BLaER1 treated with 17β-estradiol and CSF1 and Interleukin-3, amounts not matched to agents 10 nM and 100 nM (cell line): ENCODE measurements around the gene ZNF606.
"Not testable (repeated sequence)": the region's sequence is repeated elsewhere in the genome, so short reads cannot be mapped to it uniquely, and the experiment has no call there.

Experiments
- H3K27ac ChIP-seq, 11 experiments: shearing (Covaris generic); formaldehyde crosslinking; 2 replicates each; pipeline ENCODE4 v1.8.1; 2022
- H3K27me3 ChIP-seq, 11 experiments: shearing (Covaris generic); formaldehyde crosslinking; 2 replicates each; pipeline ENCODE4 v1.8.1; 2022
- H3K36me3 ChIP-seq, 11 experiments: shearing (Covaris generic); formaldehyde crosslinking; 2 replicates each; pipeline ENCODE4 v1.8.1; 2022
- H3K4me1 ChIP-seq, 10 experiments: shearing (Covaris generic); formaldehyde crosslinking; 2 replicates each; pipeline ENCODE4 v1.8.1; 2022
- H3K4me2 ChIP-seq, 11 experiments: shearing (Covaris generic); formaldehyde crosslinking; 2 replicates each; pipeline ENCODE4 v1.8.1; 2022
- H3K4me3 ChIP-seq, 10 experiments: shearing (Covaris generic); formaldehyde crosslinking; 2 replicates each; pipeline ENCODE4 v1.8.1; 2022
- H3K9ac ChIP-seq, 11 experiments: shearing (Covaris generic); formaldehyde crosslinking; 2 replicates each; pipeline ENCODE4 v1.8.1; 2022
- H3K9me3 ChIP-seq, 11 experiments: shearing (Covaris generic); formaldehyde crosslinking; replicated peaks in 1 of 11; 2 replicates each; pipeline ENCODE4 v1.8.1; 2022
- H4K20me1 ChIP-seq, 11 experiments: shearing (Covaris generic); formaldehyde crosslinking; 2 replicates each; pipeline ENCODE4 v1.8.1; 2022
- Cebpa-rat ChIP-seq, 11 experiments: shearing (Covaris generic); IDR thresholded peaks; 2 replicates each; pipeline ENCODE4 v1.8.1; 2022

ZNF606 gene

DNA sequence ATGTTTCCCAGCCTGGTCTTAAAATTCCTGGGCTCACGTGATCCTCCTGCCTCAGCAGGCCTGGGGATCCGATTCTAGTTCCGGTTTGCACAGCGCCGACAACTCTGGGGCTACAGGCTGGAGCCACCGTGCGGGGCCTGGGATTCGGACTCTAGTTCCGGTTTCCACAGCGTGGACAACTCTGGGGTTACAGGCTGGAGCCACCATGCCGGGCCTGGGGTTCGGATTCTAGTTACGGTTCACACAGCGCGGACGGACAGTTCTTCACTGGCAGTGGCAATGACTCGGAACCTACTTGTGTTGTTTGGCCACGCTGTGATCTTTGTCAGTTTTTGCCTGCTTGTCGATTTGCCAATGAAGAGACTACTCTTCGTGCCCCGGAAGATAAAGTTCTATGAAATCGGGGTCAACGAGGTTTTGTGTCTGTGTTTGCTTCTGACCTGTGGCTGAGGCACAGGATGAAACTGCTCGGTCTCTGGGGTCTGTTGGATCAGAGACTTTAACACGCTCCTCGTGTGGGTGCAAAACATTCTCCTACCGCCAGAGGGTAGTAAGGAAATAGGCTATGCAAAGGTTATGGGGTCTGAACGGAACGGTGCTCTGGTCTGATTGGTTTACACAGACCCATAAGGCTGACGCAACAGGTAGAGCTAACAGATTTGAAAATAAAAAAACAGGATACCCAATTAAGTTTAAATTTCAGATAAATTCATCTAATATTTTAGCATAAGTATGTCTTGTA, 19.1 kb upstream of the ZNF606 start:
- TF ChIP-seq Cebpa-rat (IDR thresholded peaks at IDR 0.05): peak in 2 of 11 experiments; percentile 15 to 53; a peak in 1 of 22 replicates
- peaks cover 0 to 10% (median 8%) of the 10 kb centered on the region in 10 experiments; a peak in 12 of 20 replicates for H3K4me1 ChIP-seq
- peaks cover 20 to 43% (median 30%) of the 10 kb centered on the region in 11 experiments for H3K9me3 ChIP-seq
- H4K20me1 ChIP-seq: no peaks in the 10 kb centered on the region
- H3K4me3 ChIP-seq: no peak overlapping the region
- H3K9ac ChIP-seq: peak overlapping the region in 2 of 11 experiments; percentile 29 to 34; a peak in 3 of 22 replicates
- peak overlapping the region in 5 of 11 experiments; percentile 10 to 57 (median 28); a peak in 7 of 22 replicates for H3K4me2 ChIP-seq
- no peaks in the 10 kb centered on the region for H3K36me3 ChIP-seq
- peak overlapping the region in 2 of 11 experiments; percentile 27 to 31; a peak in 1 of 22 replicates for H3K27ac ChIP-seq
- no peaks in the 10 kb centered on the region for H3K27me3 ChIP-seq

DNA sequence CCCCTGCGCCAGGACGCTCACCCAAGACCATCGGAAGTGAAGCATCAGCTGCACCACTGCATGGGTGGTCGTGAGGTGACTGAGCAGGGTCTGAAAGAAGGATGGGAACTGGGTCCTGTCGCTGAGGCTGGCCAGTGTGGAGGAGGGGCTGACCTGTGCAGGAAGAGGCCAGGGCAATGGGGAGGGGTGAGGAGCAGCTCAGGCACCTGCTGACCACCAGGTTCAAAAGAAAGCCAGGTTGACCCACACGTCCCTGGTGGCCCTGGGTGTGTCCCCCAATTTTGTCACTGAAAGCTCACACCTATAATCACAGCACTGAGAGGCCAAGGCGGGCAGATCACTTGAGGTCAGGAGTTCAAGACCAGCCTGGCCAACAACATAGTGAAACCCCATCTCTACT, 17.5 kb upstream of the ZNF606 start:
- no peaks in the 10 kb centered on the region for H3K27me3 ChIP-seq
- peaks cover 0 to 10% (median 8%) of the 10 kb centered on the region in 10 experiments; a peak in 12 of 20 replicates for H3K4me1 ChIP-seq
- H3K4me3 ChIP-seq: no peak overlapping the region
- H3K9ac ChIP-seq: no peak overlapping the region
- H3K36me3 ChIP-seq: no peaks in the 10 kb centered on the region
- peaks cover 10 to 28% (median 19%) of the 10 kb centered on the region in 11 experiments for H3K9me3 ChIP-seq
- no peak for TF ChIP-seq Cebpa-rat (IDR thresholded peaks at IDR 0.05)
- H3K4me2 ChIP-seq: no peak overlapping the region
- no peaks in the 10 kb centered on the region for H4K20me1 ChIP-seq
- no peak overlapping the region for H3K27ac ChIP-seq

DNA sequence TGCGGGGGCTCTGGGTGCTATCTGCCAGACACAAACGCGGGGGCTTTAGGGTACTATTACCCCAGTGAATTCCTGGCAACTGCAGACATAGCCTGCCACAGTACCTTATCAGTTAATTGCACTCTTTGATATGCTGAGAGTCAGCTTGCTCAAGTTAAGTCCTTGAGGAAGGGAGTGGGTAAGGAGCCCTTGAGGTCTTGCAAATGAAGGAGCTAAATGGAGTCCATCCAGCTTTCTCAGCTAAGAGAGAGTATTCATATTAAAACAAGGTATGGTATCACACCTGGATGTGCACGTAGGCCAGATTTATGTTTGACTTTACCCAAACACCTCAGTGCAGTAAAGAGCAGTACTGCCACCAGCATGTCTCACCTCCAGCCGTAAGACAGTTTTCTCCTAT, 11.5 kb upstream of the ZNF606 start:
- Histone ChIP-seq H3K36me3 (no peaks in the 10 kb centered on the region; a peak in 1 of 22 replicates), H3K9me3 (peaks cover 0 to 16% (median 0%) of the 10 kb centered on the region in 11 experiments; a peak in 7 of 22 replicates), H3K4me2 (no peak overlapping the region), H4K20me1 (peaks cover 0 to 3% (median 0%) of the 10 kb centered on the region in 11 experiments; a peak in 3 of 22 replicates), H3K27me3 (no peaks in the 10 kb centered on the region), H3K9ac (no peak overlapping the region), H3K27ac (no peak overlapping the region), H3K4me1 (peaks cover 2 to 13% (median 8%) of the 10 kb centered on the region in 10 experiments), H3K4me3 (no peak overlapping the region)
- no peak for TF ChIP-seq Cebpa-rat (IDR thresholded peaks at IDR 0.05)

- Histone ChIP-seq H3K27ac (peak overlapping the region in 4 of 11 experiments; percentile 81 to 86 (median 84); a peak in 6 of 22 replicates), H3K4me1 (peaks cover 14 to 20% (median 18%) of the 10 kb centered on the region in 10 experiments), H3K36me3 (peaks cover 20 to 24% (median 22%) of the 10 kb centered on the region in 11 experiments), H3K27me3 (no peaks in the 10 kb centered on the region), H3K4me3 (peak overlapping the region; percentile 66 to 81 (median 72); a peak in 19 of 20 replicates), H3K9me3 (peaks cover under 1 to 44% (median 17%) of the 10 kb centered on the region in 11 experiments; a peak in 18 of 22 replicates), H3K4me2 (peak overlapping the region; percentile 89 to 99 (median 96)), H4K20me1 (peaks cover 0 to 8% (median 0%) of the 10 kb centered on the region in 11 experiments; a peak in 3 of 22 replicates), H3K9ac (peak overlapping the region in 10 of 11 experiments; percentile 81 to 93 (median 86); a peak in 16 of 22 replicates)
- TF ChIP-seq Cebpa-rat (IDR thresholded peaks at IDR 0.05): no peak
Observed at GRCh38 chr19:58010507-58010906, 7.9 kb upstream of the ZNF606 start.

- Histone ChIP-seq H3K9ac (peak overlapping the region; percentile 81 to 93 (median 86)), H3K4me2 (peak overlapping the region; percentile 89 to 99 (median 96)), H3K4me1 (peaks cover 15 to 22% (median 19%) of the 10 kb centered on the region in 10 experiments), H3K27me3 (no peaks in the 10 kb centered on the region), H4K20me1 (peaks cover 0 to 8% (median 0%) of the 10 kb centered on the region in 11 experiments; a peak in 3 of 22 replicates), H3K27ac (peak overlapping the region; percentile 76 to 87 (median 83)), H3K9me3 (peaks cover 8 to 52% (median 24%) of the 10 kb centered on the region in 11 experiments; a peak in 18 of 22 replicates), H3K36me3 (peaks cover 27 to 31% (median 29%) of the 10 kb centered on the region in 11 experiments), H3K4me3 (peak overlapping the region; percentile 66 to 81 (median 72))
- TF ChIP-seq Cebpa-rat (IDR thresholded peaks at IDR 0.05): peak in 4 of 11 experiments; percentile 12 to 45 (median 34); a peak in 1 of 22 replicates
Observed at GRCh38 chr19:58009666-58010301, 7.2 kb upstream of the ZNF606 start.

DNA sequence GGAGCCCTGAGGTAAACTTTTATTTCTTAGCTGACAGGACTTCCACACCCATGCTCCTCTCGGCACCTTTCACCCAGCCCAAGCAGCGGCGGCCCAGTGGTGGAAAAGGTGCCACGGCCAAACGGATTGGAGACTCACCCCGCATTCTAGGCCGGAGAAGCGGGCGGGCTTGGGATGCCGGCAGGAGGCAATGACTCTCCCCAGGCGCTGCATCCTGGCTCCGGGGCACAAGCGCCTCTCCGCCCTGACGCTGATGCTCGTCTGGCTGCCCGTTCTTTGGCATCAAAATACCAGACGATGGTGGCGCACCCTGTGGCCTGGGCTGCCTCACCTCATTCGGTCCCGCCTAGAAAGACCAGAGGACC, 6.7 kb upstream of the ZNF606 start:
- peak overlapping the region; percentile 81 to 93 (median 86) for H3K9ac ChIP-seq
- peak overlapping the region; percentile 89 to 99 (median 96) for H3K4me2 ChIP-seq
- H3K27me3 ChIP-seq: no peaks in the 10 kb centered on the region
- H3K4me3 ChIP-seq: peak overlapping the region; percentile 66 to 81 (median 72)
- H3K9me3 ChIP-seq: peaks cover 13 to 57% (median 29%) of the 10 kb centered on the region in 11 experiments; a peak in 21 of 22 replicates
- peaks cover 18 to 27% (median 23%) of the 10 kb centered on the region in 10 experiments for H3K4me1 ChIP-seq
- peaks cover 32 to 36% (median 34%) of the 10 kb centered on the region in 11 experiments for H3K36me3 ChIP-seq
- peaks cover 0 to 8% (median 0%) of the 10 kb centered on the region in 11 experiments; a peak in 3 of 22 replicates for H4K20me1 ChIP-seq
- TF ChIP-seq Cebpa-rat (IDR thresholded peaks at IDR 0.05): no peak
- peak overlapping the region in 8 of 11 experiments; percentile 76 to 87 (median 84); a peak in 14 of 22 replicates for H3K27ac ChIP-seq

- H3K27ac ChIP-seq: peak overlapping the region in 4 of 11 experiments; percentile 76 to 86 (median 82); a peak in 5 of 22 replicates
- H3K27me3 ChIP-seq, H4K20me1 ChIP-seq: not testable (repeated sequence)
- peaks cover 17 to 61% (median 33%) of the 10 kb centered on the region in 11 experiments; a peak in 21 of 22 replicates for H3K9me3 ChIP-seq
- peaks cover 36 to 40% (median 38%) of the 10 kb centered on the region in 11 experiments for H3K36me3 ChIP-seq
- H3K4me2 ChIP-seq: peak overlapping the region; percentile 89 to 99 (median 96)
- H3K9ac ChIP-seq: peak overlapping the region; percentile 81 to 93 (median 86); a peak in 20 of 22 replicates
- peaks cover 22 to 31% (median 27%) of the 10 kb centered on the region in 10 experiments for H3K4me1 ChIP-seq
- H3K4me3 ChIP-seq: peak overlapping the region; percentile 66 to 81 (median 72)
Observed at GRCh38 chr19:58008877-58009276, 6.3 kb upstream of the ZNF606 start.

GRCh38 chr19:58007285-58007684, 4.7 kb upstream of the ZNF606 start:
- Histone ChIP-seq H3K4me1 (peaks cover 28 to 39% (median 36%) of the 10 kb centered on the region in 10 experiments), H3K9me3 (peaks cover 26 to 66% (median 43%) of the 10 kb centered on the region in 11 experiments; a peak in 21 of 22 replicates), H3K4me2 (no peak overlapping the region), H3K27ac (no peak overlapping the region), H3K9ac (no peak overlapping the region), H3K27me3 (no peaks in the 10 kb centered on the region), H3K4me3 (no peak overlapping the region), H4K20me1 (peaks cover 0 to 8% (median 0%) of the 10 kb centered on the region in 11 experiments; a peak in 3 of 22 replicates), H3K36me3 (peaks cover 36 to 48% (median 45%) of the 10 kb centered on the region in 11 experiments)
- TF ChIP-seq Cebpa-rat (IDR thresholded peaks at IDR 0.05): no peak
